ENCODE data around the gene TRIL. TPM values are rescaled to one million over a fixed set of nuclear protein-coding genes. Genes with fewer than 3 reads are reported as not detected.

Gene TRIL
- total and polyA plus RNA-seq, 2 donors (not counting 3 experiments of a cell fraction or from before 2014, with no cell fraction given): 0.52 to 1.8 TPM

GRCh38 chr7:28977881-28978280 is 19.8 kb upstream of the TRIL start:
- Histone ChIP-seq H3K4me1 (ENCODE audit: control insufficient read depth, extremely low read depth, insufficient read depth, low read length) (no peaks in the 10 kb centered on the region), H4K20me1 (replicated peaks; ENCODE audit: control insufficient read depth, extremely low read depth, insufficient read depth, low read length) (no peaks in the 10 kb centered on the region), H3K4me3 (replicated peaks in 1 of 3; ENCODE audit: insufficient read depth in 1 of 3, low read depth in 1 of 3, low read length in 3 of 3) (no peak overlapping the region), H2AFZ (ENCODE audit: low read depth, low read length) (no peak overlapping the region), H3K4me2 (ENCODE audit: insufficient read depth, low read length) (no peak overlapping the region), H3K9ac (replicated peaks; ENCODE audit: extremely low read depth, insufficient read depth, low read length) (no peak overlapping the region), H3K36me3 (ENCODE audit: control insufficient read depth in 2 of 2, extremely low read depth in 1 of 2, insufficient read depth in 2 of 2, low read length in 2 of 2) (no peaks in the 10 kb centered on the region), H3K9me3 (replicated peaks; ENCODE audit: control insufficient read depth, insufficient read depth, low read length) (no peaks in the 10 kb centered on the region), H3K27ac (ENCODE audit: insufficient read depth, low read depth, low read length) (no peak overlapping the region), H3K27me3 (ENCODE audit: control insufficient read depth in 2 of 2, insufficient read depth in 2 of 2, low read length in 2 of 2) (peaks cover 2% of the 10 kb centered on the region in 2 experiments), H3K9me1 (replicated peaks; ENCODE audit: control insufficient read depth, extremely low read depth, insufficient read depth, low read length) (no peaks in the 10 kb centered on the region), H3K79me2 (ENCODE audit: control insufficient read depth, insufficient read depth, low read length) (no peaks in the 10 kb centered on the region)
- POLR2A ChIA-PET: no interaction called here
- no TSS peak for BruUV-seq (replicated peaks)
- TF ChIP-seq POLR2A (IDR thresholded peaks at IDR 0.05; ENCODE audit: low read depth, low read length) (no peak), EZH2 (IDR thresholded peaks at IDR 0.05; ENCODE audit: borderline replicate concordance, low read depth, low read length, severe bottlenecking) (no peak), MYC (IDR thresholded peaks at IDR 0.05; ENCODE audit: low read depth, low read length) (no peak), MAX (IDR thresholded peaks at IDR 0.05; ENCODE audit: insufficient read depth, insufficient read length) (no peak), POLR2AphosphoS5 (IDR thresholded peaks at IDR 0.05; ENCODE audit: insufficient read depth, low read depth, low read length) (no peak), GATA2 (IDR thresholded peaks at IDR 0.05; ENCODE audit: insufficient read depth, insufficient read length, low read depth, low read length) (no peak), JUN (IDR thresholded peaks at IDR 0.05; ENCODE audit: borderline replicate concordance, insufficient read depth, insufficient read length, low read depth) (no peak), CTCF (IDR thresholded peaks at IDR 0.05; ENCODE audit: extremely low read depth in 1 of 2, insufficient read depth in 1 of 2, low read depth in 1 of 2, low read length in 2 of 2) (no peak), FOS (IDR thresholded peaks at IDR 0.05; ENCODE audit: borderline replicate concordance, insufficient read depth, low read length) (no peak)
- intact Hi-C loops (cut with micrococcal nuclease): no loop called here
- CTCF ChIA-PET: no interaction called here
- FAIRE-seq: no peak
- dilution Hi-C loops (cut with MboI; ENCODE audit: extremely low pct_ligation_motif_present, low sequenced_read_pairs): no loop called here
- DNase-seq (ENCODE audit: low read depth, low spot score): no peak

Measured in endothelial cell of umbilical vein (primary cell).